Erythroblast (primary cell): ENCODE measurements around the gene SPOCK1.

Experiments
- DNase-seq, 2 experiments: peaks; one replicate each; lab custom pipeline; 2025; lab: John Stamatoyannopoulos, UW
- GATA1 ChIP-seq: IDR thresholded peaks from 2 replicates; pipeline ENCODE4 v1.6.1; 2011; ENCODE audit warnings: low read depth, mild to moderate bottlenecking, control low read depth, low read length, moderate library complexity
- POLR2A ChIP-seq: IDR thresholded peaks from 2 replicates; pipeline ENCODE4 v1.6.1; 2011; ENCODE audit warnings: mild to moderate bottlenecking, low read length

The SPOCK1 gene

GRCh38 chr5:137113161-137113560 lies 386.0 kb downstream of the SPOCK1 start:
- no peak for TF ChIP-seq POLR2A
- TF ChIP-seq GATA1 = no peak
- no peak for DNase-seq

- no peak for DNase-seq
- TF ChIP-seq GATA1 = no peak
- TF ChIP-seq POLR2A = no peak
Observed at GRCh38 chr5:137105351-137106035, 393.6 kb downstream of the SPOCK1 start.

DNA sequence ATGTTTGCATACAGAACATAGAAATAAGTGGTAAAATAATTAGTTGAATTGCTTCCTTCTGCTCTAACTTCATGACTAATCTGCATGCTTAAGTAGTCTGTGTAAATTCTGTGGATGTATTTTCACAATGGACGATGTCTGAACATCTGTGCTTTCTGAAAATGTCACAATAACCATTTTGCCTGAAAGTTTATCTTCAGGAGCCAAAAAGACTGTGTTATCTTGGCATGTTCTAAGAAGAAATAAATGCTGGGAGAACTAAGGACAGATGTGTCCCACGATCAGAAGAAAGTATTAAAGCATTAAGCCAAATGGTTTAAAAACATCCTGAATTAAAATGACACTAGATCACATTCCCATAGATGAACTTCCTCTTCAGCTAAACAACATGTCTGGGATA lies 397.6 kb downstream of the SPOCK1 start:
- no peak for DNase-seq
- TF ChIP-seq POLR2A = no peak
- TF ChIP-seq GATA1 = no peak

GRCh38 chr5:137099651-137100050 lies 399.5 kb downstream of the SPOCK1 start:
- TF ChIP-seq POLR2A = no peak
- TF ChIP-seq GATA1 = no peak

DNA sequence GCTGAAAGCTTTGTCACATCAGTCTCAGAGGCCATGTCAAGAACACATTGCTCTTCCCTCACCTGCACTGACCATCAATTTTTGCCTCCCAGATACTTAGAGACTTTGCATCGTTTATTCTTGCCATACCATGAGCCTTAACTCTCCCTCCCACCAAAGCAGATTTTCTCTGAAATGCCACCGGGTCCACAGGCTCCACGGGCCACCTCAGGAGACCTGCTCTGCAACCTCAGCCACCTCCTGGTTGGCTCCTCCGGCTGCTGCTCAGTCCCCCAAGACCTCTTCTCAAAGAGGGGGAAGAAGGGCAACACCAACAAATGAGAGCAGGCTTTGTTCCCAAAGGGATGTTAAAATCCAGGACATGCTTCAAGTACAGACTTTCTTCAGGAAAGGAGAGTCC lies 400.5 kb downstream of the SPOCK1 start:
- TF ChIP-seq POLR2A (no peak), GATA1 (no peak)
- no peak for DNase-seq

More at GRCh38 chr5:137099651-137100050, 399.5 kb downstream of the SPOCK1 start:
- DNase-seq = no peak

- TF ChIP-seq GATA1 (no peak), POLR2A (no peak)
- no peak for DNase-seq
Observed at GRCh38 chr5:137098238-137098637, 400.9 kb downstream of the SPOCK1 start.

DNA sequence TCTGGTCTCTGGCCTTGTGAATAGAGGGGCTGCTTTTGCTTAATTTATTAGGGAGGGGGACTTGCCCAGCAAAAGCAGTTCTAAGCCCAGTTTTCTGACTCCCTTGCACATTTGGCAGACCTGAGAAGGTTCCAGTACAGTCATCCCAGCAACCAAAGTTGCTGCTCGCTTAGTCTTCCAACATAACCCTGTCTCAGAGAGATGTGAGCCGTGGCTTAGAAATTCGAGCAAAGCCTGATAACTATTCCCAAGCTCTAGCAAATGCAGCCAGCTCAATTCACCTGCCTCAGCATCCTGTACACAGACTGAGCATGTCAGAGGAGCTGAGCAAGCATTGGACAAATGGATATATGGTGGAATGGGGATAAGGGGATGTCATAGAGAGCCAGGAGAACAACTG lies 401.9 kb downstream of the SPOCK1 start:
- no peak for DNase-seq
- TF ChIP-seq POLR2A = no peak
- TF ChIP-seq GATA1 = no peak

GRCh38 chr5:137096149-137097103 lies 402.7 kb downstream of the SPOCK1 start:
- TF ChIP-seq GATA1 (no peak), POLR2A (no peak)
- no peak for DNase-seq

GRCh38 chr5:137095597-137095996 lies 403.5 kb downstream of the SPOCK1 start:
- no peak for DNase-seq
- no peak for TF ChIP-seq POLR2A
- TF ChIP-seq GATA1 = no peak

GRCh38 chr5:137092831-137093230 lies 406.3 kb downstream of the SPOCK1 start:
- no peak for TF ChIP-seq POLR2A
- TF ChIP-seq GATA1 = no peak
- no peak for DNase-seq

- no peak for DNase-seq
- no peak for TF ChIP-seq POLR2A
- no peak for TF ChIP-seq GATA1
Observed at GRCh38 chr5:137091472-137091871, 407.7 kb downstream of the SPOCK1 start.

DNA sequence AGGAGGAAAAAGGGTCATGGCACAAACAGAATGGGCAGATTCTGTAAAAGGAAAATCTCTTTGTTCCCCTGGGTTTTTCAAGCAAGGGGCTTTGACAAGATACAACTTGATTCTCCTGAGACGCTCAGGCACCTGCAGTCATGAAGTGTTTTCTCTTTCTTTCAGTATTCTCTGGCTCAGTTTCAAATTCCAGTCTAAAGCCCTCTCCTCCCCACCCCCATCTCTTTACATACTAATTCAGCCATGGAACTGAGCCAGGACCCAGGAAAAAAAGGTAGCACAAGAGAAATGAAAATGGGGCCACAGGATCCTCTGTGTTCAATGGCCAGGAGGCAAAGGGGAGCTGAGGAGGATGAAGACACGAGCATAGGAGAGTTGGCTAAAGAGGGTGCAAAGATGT lies 408.4 kb downstream of the SPOCK1 start:
- TF ChIP-seq POLR2A (no peak), GATA1 (no peak)
- DNase-seq = no peak

DNA sequence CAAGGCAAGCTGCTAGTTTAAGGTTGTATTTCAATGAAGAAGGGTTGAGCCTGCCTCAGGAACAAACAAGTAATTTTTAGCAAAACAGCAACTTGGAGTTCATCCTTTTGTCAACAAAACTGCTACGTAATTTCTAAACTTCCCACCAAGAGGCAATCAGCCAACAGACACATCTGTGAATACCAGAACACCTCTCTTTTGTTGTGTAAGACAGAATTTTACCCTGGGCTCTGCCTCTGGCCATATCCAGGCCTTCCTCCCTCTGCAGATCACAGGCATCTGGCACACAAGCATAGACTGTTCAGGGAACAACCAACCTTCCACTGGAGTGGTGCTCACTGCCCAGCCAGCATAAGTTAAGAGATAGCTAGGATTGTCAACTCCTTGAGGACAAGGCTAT lies 409.0 kb downstream of the SPOCK1 start:
- TF ChIP-seq POLR2A (no peak), GATA1 (no peak)
- DNase-seq = no peak

DNA sequence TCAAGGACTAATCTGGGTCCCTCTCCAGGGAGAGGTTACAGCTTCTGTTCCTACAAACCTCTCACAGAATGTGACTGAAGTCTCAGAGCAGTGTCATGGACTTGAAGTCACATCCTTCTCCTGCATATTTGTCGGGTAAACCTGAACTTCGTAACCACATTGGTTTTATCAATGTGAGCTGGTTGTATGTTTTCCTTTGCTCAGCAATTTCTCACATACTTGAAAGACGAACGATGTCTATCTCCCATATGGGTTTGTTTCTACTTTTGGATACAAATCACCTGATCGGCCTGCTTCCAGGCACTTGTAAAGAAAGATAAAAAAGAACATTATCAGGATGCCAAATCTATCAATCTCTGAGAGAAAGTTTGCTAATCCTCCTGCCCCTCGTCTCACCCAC lies 411.0 kb downstream of the SPOCK1 start:
- TF ChIP-seq GATA1 = no peak
- no peak for TF ChIP-seq POLR2A
- DNase-seq = no peak
